DND-41 (cell line): Measurements from ENCODE around the gene BSND.

Experiments used
- CTCF ChIP-seq: IDR thresholded peaks from 2 replicates; pipeline ENCODE4 v1.5.1; 2012; ENCODE audit warnings: borderline replicate concordance, low read length, moderate library complexity, mild to moderate bottlenecking; ENCODE audit not compliant: poor library complexity, severe bottlenecking; ENCODE audit errors: extremely low read depth
- EZH2 ChIP-seq: IDR thresholded peaks from 3 replicates; pipeline ENCODE4 v1.6.1; 2012; ENCODE audit warnings: borderline replicate concordance, low read depth, mild to moderate bottlenecking, moderate library complexity, low read length, inconsistent platforms; ENCODE audit not compliant: severe bottlenecking

GRCh38 chr1:55050283-55050682 is 51.5 kb downstream of the BSND start:
- TF ChIP-seq CTCF (no peak), EZH2 (no peak)
